ENCODE measurements around the gene LRP6.
"Not testable (repeated sequence)": the region's sequence is repeated elsewhere in the genome, so short reads cannot be mapped to it uniquely, and the experiment has no call there.

Gene LRP6

DNA sequence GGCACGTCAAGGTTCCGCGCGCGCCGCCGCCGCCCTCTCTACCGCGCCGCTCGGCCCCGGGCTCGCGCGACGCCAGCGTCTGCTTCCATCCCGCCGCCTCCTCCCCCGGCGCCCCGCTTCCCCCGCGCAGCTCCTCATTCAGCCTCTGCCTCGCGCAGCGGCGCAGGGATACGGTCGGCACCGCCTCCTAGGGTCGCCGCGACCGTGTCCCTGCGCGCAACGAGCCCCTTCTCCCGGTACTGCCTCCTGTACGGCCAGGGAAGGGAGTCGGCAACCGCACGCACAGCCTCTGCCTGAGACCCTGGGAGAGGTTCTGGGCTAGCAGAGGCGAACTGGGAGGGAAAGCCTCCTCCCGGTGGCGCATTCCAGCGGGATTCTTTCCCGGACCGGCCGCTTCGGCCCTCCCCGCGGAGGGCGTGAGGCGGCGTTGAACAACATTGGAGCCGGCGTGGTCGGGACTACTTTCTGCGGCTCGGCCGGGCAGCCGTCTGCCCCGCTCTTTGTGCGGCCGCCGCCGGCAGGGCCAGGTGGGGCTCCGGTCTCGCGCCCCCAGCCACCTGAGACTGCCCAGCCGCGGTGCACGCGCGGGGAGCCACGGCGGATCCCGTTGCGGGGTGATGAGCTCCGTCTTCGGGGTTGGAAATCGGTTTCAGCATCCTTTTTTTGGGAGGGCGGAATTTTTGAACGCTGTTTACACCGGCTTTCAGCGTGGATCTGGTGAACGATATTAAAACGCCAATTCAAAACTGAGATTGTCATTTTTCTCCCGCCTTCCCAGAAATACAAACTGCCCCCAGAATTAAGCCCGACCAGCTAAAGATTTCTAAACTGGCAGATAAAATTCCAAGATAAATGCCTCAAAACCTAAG lies at the start of gene LRP6:
Gene LRP6 (minus strand): TSS at position 172 of the 869 bp plus-strand sequence. CDS start 309 bp downstream, outside the sequence.
- no peak for DNase-seq

DNA sequence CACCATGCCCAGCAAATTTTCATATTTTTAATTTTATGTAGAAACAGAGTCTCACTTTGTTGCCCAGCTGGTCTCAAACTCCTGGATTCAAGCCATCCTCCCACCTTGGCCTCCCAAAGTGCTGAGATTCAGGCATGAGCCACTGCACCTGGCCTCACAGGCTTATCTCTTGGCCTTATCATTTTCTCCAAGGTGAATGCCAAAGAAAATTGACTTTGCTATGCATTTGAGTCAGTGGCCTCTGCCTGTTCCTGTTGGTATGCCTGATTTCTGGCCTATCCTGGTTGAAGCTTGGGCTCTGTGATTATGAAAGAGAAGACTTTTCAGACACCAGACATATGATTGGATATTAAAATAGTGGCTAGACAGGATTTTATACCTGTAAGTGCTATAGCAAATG lies 49.0 kb upstream of the LRP6 start:
- no peak for DNase-seq

DNA sequence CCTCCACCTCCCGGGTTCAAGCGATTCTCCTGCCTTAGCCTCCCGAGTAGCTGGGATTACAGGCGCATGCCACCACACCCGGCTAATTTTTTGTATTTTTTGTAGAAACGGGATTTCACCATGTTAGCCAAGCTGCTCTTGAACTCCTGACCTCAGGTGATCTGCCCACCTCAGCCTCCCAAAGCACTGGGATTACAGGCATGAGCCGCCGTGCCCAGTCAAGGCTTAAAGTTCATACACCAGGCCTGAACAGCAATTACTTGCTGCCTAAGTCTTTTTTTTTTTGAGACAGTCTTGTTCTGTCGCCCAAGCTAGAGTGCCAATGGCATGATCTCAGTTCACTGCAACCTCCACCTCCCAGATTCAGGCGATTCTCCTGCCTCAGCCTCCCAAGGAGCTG lies 43.9 kb upstream of the LRP6 start:
- DNase-seq, result not testable (repeated sequence)

- DNase-seq, result no peak
These were observed 38.9 kb upstream of the LRP6 start for GRCh38 chr12:12305568-12306300.

DNA sequence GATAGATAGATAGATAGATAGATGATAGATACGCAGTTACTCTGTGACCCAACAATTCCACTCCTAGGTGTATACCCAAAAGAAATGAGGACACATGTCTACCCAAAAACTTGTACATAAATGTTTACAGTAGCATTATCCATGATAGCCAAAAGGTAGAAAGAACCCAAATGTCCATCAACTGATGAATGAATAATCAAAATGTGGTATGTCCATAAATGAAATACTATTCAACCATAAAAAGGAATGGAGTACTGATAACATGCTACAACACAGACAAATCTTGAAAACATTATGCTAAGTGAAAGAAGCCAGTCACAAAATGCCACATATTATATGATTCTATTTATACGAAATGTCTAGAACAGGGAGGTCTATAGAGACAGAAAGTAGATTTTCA lies 36.1 kb upstream of the LRP6 start:
- no peak for DNase-seq

DNA sequence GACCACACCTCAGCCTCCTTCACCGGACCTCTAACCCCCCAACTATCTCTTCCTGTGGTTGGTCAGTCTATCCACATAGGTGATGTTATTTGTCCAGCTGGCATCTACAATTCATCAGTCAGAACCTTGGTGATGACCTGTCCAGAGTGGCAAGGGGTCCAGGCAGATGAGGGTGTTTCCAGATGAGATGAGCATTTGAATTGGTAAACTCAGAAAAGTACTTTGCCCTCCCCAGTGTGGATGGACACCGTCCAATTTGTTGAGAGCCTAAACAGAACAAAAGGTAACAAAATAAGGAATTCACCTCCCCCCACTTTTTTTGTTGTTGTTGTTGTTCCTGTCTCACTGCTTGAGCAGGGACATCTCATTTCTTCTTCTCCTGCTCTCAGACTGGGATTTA lies 34.3 kb upstream of the LRP6 start:
- DNase-seq, result no peak

DNA sequence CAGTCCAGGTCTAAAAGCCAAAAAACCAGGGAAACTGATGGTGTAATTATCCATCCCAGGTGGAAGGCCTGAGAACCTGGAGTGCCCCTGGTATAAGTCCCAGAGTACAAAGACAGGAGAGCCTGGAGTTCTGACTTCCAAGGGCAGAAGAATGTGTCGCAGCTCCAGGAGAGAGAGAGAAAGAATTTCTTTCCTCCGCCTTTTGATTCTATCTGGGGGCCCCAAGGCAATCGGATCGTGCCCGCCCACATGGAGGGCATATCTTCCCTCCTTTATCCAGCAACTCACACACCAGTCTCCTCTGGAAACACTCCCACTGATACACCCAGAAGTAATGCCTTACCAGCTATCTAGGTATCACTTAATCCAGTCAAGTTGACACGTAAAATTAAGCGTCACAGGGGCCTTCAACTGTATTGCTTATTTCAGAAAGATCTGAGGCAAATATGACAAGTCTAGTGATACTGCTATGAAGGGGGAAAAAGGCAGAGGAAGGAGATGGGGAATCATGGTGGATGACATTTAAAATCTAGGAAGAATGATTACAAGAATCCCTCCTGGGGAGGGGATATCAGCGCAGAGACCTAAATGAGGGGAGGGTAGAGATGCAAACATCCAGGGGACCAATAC lies 30.5 kb upstream of the LRP6 start:
- DNase-seq, result no peak

DNA sequence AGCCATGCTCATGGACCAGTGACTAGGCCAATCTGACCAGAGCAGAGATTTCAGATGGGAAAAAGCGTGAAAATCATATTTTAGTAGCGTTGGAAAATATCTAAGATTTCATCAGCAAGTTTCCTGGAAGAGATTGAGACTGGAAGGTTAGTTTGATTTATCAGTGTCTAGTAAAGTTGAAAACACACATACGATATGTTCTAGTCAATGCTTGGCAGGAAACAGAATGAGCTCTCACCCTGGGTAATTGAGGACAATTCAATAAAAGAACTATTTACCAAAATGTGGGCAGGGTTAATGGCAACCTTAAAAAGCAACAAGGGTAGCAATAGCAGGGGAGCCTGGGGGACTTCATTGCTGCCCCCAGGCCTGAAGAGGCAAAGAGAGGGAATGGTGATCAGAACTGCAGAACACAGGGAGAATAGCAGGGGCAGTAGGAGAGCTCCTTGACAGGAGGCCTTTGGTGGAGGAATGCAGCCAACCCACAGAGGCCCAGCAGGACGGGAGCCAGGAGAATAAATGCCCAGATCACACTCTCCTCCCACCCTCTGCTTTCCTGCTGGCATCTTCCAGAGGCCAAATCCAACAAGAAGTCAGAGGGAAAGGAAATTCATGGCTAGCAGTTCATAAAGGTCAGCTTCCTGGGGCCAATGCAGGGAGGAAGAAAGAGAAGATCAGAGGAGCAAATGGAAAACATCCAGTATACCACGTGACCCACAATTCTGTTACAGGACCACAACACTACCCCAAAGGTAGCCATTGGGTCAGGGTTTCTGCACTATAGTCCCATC lies 27.6 kb upstream of the LRP6 start:
- no peak for DNase-seq

DNA sequence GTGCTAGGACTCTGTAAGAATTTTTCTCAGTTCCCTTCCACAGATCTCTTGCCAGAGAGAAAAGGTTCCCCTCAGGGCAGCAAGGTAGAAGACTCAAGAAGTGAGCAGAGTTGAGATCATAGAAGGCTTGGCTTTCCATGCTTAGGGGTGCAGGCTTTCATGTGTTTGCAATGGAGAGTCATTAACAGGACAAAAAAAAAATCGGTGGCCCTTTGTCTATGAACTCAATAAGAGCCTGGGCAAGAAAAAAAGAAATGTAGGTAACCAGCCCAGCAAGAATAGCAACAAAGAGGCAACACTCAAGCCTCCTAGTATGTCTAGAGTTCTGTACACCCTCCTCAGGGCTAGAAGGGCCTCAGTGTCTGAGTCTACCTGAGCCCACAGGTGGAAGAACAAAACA lies 23.4 kb upstream of the LRP6 start:
- no peak for DNase-seq

- no peak for DNase-seq
These were observed 19.6 kb upstream of the LRP6 start for GRCh38 chr12:12286441-12286840.

- DNase-seq, result no peak
These were observed 16.0 kb upstream of the LRP6 start for GRCh38 chr12:12282761-12283425.

DNA sequence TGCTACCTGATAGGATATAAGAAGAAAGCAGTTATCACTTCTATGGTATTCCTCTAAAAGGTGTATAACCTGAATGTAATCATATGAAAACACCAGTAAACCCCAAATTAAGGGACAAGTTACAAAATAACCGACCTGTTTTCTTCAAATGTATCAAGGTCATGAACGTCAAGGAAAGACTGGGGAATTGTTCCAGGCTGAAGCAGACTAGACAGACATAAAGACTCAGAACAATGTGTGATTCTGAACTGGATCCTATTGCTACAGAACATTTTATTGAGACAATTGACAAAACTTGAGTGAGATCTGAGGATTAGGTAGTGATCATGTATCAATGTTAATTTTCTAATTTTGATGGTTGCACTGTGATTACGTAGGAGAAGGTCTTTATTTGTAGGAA lies 15.4 kb upstream of the LRP6 start:
- DNase-seq, result no peak

DNA sequence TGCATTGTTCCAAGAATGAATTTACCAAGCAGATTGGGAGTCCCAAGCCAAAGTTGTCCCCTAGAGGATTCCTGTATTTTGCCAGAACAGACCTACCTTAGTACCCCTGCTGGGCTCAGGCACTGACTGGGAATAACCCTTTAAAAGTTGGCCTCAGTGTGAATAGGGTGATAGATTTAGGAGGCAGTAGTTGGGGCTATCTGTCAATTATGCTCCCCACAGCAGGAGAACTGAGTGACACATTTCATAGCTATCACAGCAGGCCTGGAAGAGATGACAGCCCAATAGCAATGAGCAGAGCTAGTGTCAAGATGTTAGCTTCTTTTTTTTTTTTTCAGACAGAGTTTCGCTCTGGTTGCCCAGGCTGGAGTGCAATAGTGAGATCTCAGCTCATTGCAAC lies 14.3 kb upstream of the LRP6 start:
- DNase-seq, result no peak

- DNase-seq, result no peak
These were observed 12.1 kb upstream of the LRP6 start for GRCh38 chr12:12278899-12279298.

DNA sequence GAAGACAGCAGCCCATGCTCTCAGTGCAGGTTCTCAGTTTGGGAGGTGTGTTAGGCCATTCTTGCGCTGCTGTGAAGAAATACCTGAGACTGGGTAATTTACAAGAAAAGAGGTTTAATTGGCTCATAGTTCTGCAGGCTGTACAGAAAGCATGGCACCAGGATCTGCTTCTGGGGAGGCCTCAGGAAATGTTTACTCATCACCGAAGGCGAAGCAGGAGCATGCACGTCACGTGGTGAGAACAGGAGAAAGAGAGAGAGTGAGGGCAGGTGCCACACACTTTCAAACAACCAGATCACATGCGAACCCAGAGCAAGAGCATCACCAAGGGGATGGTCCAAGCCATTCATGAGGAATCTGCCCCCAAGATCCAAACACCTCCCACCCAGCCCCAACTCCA lies 9.0 kb upstream of the LRP6 start:
- DNase-seq, result no peak

- no peak for DNase-seq
These were observed 6.6 kb upstream of the LRP6 start for GRCh38 chr12:12273291-12273957.

- DNase-seq, result no peak
These were observed 6.0 kb upstream of the LRP6 start for GRCh38 chr12:12272869-12273268.

- no peak for DNase-seq
These were observed 3.4 kb upstream of the LRP6 start for GRCh38 chr12:12270226-12270625.

DNA sequence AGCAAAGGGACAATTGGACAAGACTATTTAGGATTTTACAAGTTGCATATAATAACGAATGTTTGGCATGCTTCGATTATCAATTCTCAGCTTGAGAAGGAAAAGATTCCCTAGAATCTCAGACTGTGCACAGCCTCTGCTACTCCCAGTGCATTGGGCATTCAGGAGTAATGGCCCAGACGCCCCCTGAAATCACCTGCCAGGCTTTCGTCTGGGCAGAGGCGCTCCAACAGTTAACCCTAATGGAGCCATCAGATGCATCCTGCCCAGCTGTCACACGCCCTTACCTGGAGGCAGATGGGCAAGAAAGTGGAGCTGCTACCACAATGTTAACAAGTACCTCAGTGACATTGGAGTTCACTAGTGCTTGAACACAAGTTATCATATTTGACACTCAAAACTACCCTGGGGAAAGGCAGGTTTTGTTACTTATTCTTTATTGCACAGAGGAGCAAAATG lies 927 bp upstream of the LRP6 start:
- DNase-seq, result no peak

- DNase-seq, result no peak
These were observed 413 bp downstream of the LRP6 start for GRCh38 chr12:12266389-12266872.

- no peak for DNase-seq
These were observed 1.1 kb downstream of the LRP6 start for GRCh38 chr12:12265571-12266388.

Data from GF-D8 (cell line).